Right lung (tissue), 5 donors: ENCODE measurements around the gene GLE1. TPM values are rescaled to one million over a fixed set of nuclear protein-coding genes. Genes with fewer than 3 reads are reported as not detected.

ENCODE experiments used
- DNase-seq, 2 donors: peaks; one replicate each; pipeline ENCODE4 v3.0.0-alpha.2; 2013
- polyA plus RNA-seq, 5 donors: library from polyadenylated mRNA; unstranded; fragments of 120-200 nt; gene quantifications; one replicate each; pipeline versions ENCODE4 v1.2.1 to v1.2.3, GENCODE V29; 2013; ENCODE audit warnings: inconsistent platforms in 1 of 5, low replicate concordance in 1 of 5; ENCODE audit not compliant: insufficient read length in 5 of 5, insufficient read depth in 1 of 5

Gene GLE1
- polyA plus RNA-seq, 5 donors = 26.3 to 30.6 (median 30.0) TPM

DNA sequence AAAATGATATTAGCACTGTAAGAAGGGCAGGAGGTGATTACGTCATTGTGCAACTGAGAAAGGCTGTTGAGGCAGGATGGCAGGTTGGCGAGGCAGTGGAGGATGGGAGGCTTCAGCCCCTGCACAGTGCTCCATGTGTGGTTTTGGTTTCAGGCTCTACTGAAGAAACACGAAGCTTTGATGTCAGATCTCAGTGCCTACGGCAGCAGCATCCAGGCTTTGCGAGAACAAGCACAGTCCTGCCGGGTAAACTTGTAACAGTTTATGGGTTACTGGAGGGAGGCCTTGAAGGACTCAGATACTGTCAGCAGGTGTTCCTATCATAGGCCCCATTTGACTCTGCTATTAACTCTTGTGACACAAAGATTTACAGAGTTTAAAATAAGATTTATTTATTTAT, 82.9 kb downstream of the GLE1 start:
- DNase-seq = no peak

DNA sequence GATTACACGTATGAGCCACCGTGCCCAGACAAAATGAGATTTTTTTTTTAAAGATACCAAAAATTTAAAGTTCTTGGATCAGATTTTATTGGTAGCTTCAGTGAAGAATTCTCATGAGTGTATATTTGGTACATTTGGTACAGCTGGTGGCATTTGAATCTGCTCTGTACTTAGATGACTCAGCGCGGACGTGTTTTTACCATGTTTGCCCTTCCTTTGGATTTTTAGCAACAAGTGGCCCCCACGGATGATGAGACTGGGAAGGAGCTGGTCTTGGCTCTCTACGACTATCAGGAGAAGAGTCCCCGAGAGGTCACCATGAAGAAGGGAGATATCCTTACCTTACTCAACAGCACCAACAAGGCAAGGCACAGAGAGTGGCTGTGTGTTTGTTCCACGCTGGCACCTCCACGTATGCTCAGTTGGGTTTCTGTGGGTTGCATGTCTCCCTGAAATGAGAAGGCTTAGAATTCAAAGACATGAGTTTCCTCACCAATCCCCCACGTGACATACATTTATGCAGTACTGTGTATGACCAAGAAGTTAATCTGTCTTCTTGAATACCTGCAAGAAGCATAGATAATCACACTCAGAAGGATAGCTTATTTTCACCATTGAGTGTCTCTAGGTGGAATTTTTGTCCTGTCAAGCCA, 84.2 kb downstream of the GLE1 start:
- no peak for DNase-seq

Other genes with a start within 250 kb of the GLE1 start
- gene GOLGA2, start 228.7 kb upstream of the GLE1 start, polyA plus RNA-seq = 100 to 1,000 TPM; 106 to 133 (median 126) TPM
- 10 to 100 TPM; 29.0 to 37.1 (median 34.5) TPM for gene SWI5, start 228.4 kb upstream of the GLE1 start, polyA plus RNA-seq
- gene TRUB2, start 182.3 kb upstream of the GLE1 start, polyA plus RNA-seq = 10 to 100 TPM; 29.3 to 34.5 (median 33.0) TPM
- gene COQ4, start 181.9 kb upstream of the GLE1 start, polyA plus RNA-seq = 10 to 100 TPM; 44.2 to 75.6 (median 66.0) TPM
- 10 to 100 TPM in 2 of 5 donors, 1 to 10 TPM in 3; 7.0 to 17.3 (median 9.5) TPM for gene SLC27A4, start 164.2 kb upstream of the GLE1 start, polyA plus RNA-seq
- gene URM1, start 133.3 kb upstream of the GLE1 start, polyA plus RNA-seq = 10 to 100 TPM; 56.5 to 66.1 (median 58.7) TPM
- gene CERCAM, start 83.9 kb upstream of the GLE1 start, polyA plus RNA-seq = 10 to 100 TPM; 35.6 to 64.0 (median 50.3) TPM
- gene ODF2, start 48.7 kb upstream of the GLE1 start, polyA plus RNA-seq = 10 to 100 TPM; 54.5 to 64.8 (median 58.6) TPM
- 100 to 1,000 TPM; 239 to 343 (median 288) TPM for gene SPTAN1, start 47.9 kb downstream of the GLE1 start, polyA plus RNA-seq
- 10 to 100 TPM; 38.7 to 66.0 (median 46.9) TPM for gene DYNC2I2, start 152.1 kb downstream of the GLE1 start, polyA plus RNA-seq
- 100 to 1,000 TPM; 498 to 635 (median 599) TPM for gene SET, start 184.5 kb downstream of the GLE1 start, polyA plus RNA-seq
- 10 to 100 TPM; 11.6 to 13.8 (median 12.8) TPM for gene PKN3, start 197.8 kb downstream of the GLE1 start, polyA plus RNA-seq
- gene ZDHHC12, start 219.4 kb downstream of the GLE1 start, polyA plus RNA-seq = 10 to 100 TPM in 2 of 5 donors, 1 to 10 TPM in 3; 8.3 to 14.6 (median 9.6) TPM